Measurements from ENCODE around the gene DUS1L.

GRCh38 chr17:82039695-82040299, 25.8 kb downstream of the DUS1L start:
- TF ChIP-seq CTCF (IDR thresholded peaks at IDR 0.05) (no peak), EZH2 (IDR thresholded peaks at IDR 0.05; ENCODE audit: borderline replicate concordance, insufficient read depth, low read depth, low read length, poor library complexity, severe bottlenecking) (no peak)
